Cardiac muscle cell (in vitro differentiated cells and primary cell): Measurements from ENCODE around the gene FOSL1. TPM values are rescaled to one million over a fixed set of nuclear protein-coding genes. Genes with fewer than 3 reads are reported as not detected.

ENCODE experiments used
- DNase-seq, 2 donors: peaks; one replicate each; pipeline versions ENCODE4 v3.0.0 to v3.0.0-alpha.2; 2010 to 2017; ENCODE audit warnings: low read depth in 1 of 2, low spot score in 1 of 2
- H3K27ac ChIP-seq: fragments of 200-600 bp; sonication (generic); 2 replicates; pipeline ENCODE4 v1.5.1; 2016
- H3K27me3 ChIP-seq: fragments of 200-600 bp; sonication (generic); 2 replicates; pipeline ENCODE4 v1.6.0; 2016; ENCODE audit warnings: control low read depth
- H3K36me3 ChIP-seq: fragments of 200-600 bp; sonication (generic); 2 replicates; pipeline ENCODE4 v1.5.1; 2016; ENCODE audit warnings: control low read depth
- H3K4me1 ChIP-seq: fragments of 200-600 bp; sonication (generic); 2 replicates; pipeline ENCODE4 v1.8.1; 2017; ENCODE audit warnings: low read depth, mild to moderate bottlenecking, mixed run types
- H3K4me3 ChIP-seq: fragments of 200-600 bp; sonication (generic); 2 replicates; pipeline ENCODE4 v1.5.1; 2016; ENCODE audit warnings: mild to moderate bottlenecking
- H3K9me3 ChIP-seq: fragments of 200-600 bp; sonication (generic); 2 replicates; pipeline ENCODE4 v1.5.1; 2017; ENCODE audit warnings: low read depth, mild to moderate bottlenecking, control low read depth
- CTCF ChIP-seq: IDR thresholded peaks from 2 replicates; pipeline ENCODE4 v1.5.1; 2012; ENCODE audit warnings: low read depth, mild to moderate bottlenecking, low read length
- polyA plus RNA-seq: library from polyadenylated mRNA; unstranded; fragments of >200 nt; fragmentation: Nextera tagmentation; extraction: Ambion mirVana; gene quantifications from 2 replicates; pipeline ENCODE4 v1.2.1, GENCODE V29; 2016
- total RNA-seq: library from RNA; depleted of rRNA; stranded (reverse); fragments of >200 nt; gene quantifications from 2 replicates; pipeline ENCODE4 v1.2.3, GENCODE V29; 2016

The FOSL1 gene
- total and polyA plus RNA-seq, 2 experiments from 2014 or later: 0.21 to 0.60 TPM

- no peak for DNase-seq
- Histone ChIP-seq H3K27me3 (no peaks in the 10 kb centered on the region), H3K27ac (no peak overlapping the region), H3K4me1 (peaks cover 4% of the 10 kb centered on the region), H3K36me3 (peaks cover 6% of the 10 kb centered on the region), H3K9me3 (no peaks in the 10 kb centered on the region), H3K4me3 (peak overlapping the region; percentile 67)
- TF ChIP-seq CTCF: no peak
Observed at GRCh38 chr11:65920372-65920802, 20.2 kb upstream of the FOSL1 start.

GRCh38 chr11:65919573-65920371 is 19.6 kb upstream of the FOSL1 start:
- H3K27me3 ChIP-seq: no peaks in the 10 kb centered on the region
- H3K4me1 ChIP-seq: peaks cover 4% of the 10 kb centered on the region
- no peaks in the 10 kb centered on the region for H3K9me3 ChIP-seq
- H3K4me3 ChIP-seq: peak overlapping the region; percentile 67
- TF ChIP-seq CTCF: no peak
- H3K27ac ChIP-seq: peak overlapping the region; percentile 49
- DNase-seq: peak in 1 of 2 donors; percentile 60
- H3K36me3 ChIP-seq: peaks cover 6% of the 10 kb centered on the region

- TF ChIP-seq CTCF: no peak
- peak; percentile 100 for DNase-seq
- Histone ChIP-seq H3K4me1 (peaks cover 4% of the 10 kb centered on the region), H3K36me3 (peaks cover 6% of the 10 kb centered on the region), H3K9me3 (no peaks in the 10 kb centered on the region), H3K27ac (peak within 1 kb of the TSS; percentile 96), H3K4me3 (peak within 1 kb of the TSS; percentile 73), H3K27me3 (no peaks in the 10 kb centered on the region)
Observed at GRCh38 chr11:65919141-65919572, 19.0 kb upstream of the FOSL1 start, which contains the start of gene DRAP1. DRAP1 (plus strand) TSS chr11:65919426; CDS start chr11:65919502, 76 bp downstream.

GRCh38 chr11:65918211-65919140 is 18.3 kb upstream of the FOSL1 start, which contains the start of gene C11orf68:
C11orf68 (minus strand) TSS chr11:65919062; CDS start chr11:65919031, 31 bp downstream.
- Histone ChIP-seq H3K4me1 (peaks cover 4% of the 10 kb centered on the region), H3K27ac (peak within 1 kb of the TSS; percentile 96), H3K9me3 (no peaks in the 10 kb centered on the region), H3K4me3 (peak within 1 kb of the TSS; percentile 73), H3K36me3 (peaks cover 5% of the 10 kb centered on the region), H3K27me3 (no peaks in the 10 kb centered on the region)
- no peak for TF ChIP-seq CTCF
- DNase-seq: peak; percentile 47 to 63

- peaks cover 4% of the 10 kb centered on the region for H3K4me1 ChIP-seq
- no peak for DNase-seq
- no peaks in the 10 kb centered on the region for H3K27me3 ChIP-seq
- no peak overlapping the region for H3K27ac ChIP-seq
- peaks cover 3% of the 10 kb centered on the region for H3K36me3 ChIP-seq
- H3K9me3 ChIP-seq: no peaks in the 10 kb centered on the region
- H3K4me3 ChIP-seq: peak overlapping the region; percentile 73
- TF ChIP-seq CTCF: no peak
Observed at GRCh38 chr11:65917434-65918210, 17.4 kb upstream of the FOSL1 start.
